MCF 10A (cell line): ENCODE data around the gene PPAT. TPM values are rescaled to one million over a fixed set of nuclear protein-coding genes. Genes with fewer than 3 reads are reported as not detected.
"Not testable (repeated sequence)": the region's sequence is repeated elsewhere in the genome, so short reads cannot be mapped to it uniquely, and the experiment has no call there.

ENCODE experiments used
- BruUV-seq: library from RNA; stranded (reverse); fragments of 400-500 nt; replicated peaks from 2 replicates; lab custom pipeline; 2021; lab: Mats Ljungman, UMichigan
- CTCF ChIA-PET: fragments of 300-600 bp; sonication (Branson Sonifier 250); formaldehyde crosslinking; extraction: SDS; loops from one replicate; lab custom pipeline; 2021; ENCODE audit warnings: antibody characterized with exemption, inconsistent platforms; lab: Yijun Ruan, JAX
- POLR2A ChIA-PET: fragments of 300-600, 350-650 bp; sonication (Branson Sonifier 250); formaldehyde crosslinking; extraction: SDS; loops from one replicate; lab custom pipeline; 2020; ENCODE audit warnings: antibody characterized with exemption, inconsistent platforms; lab: Yijun Ruan, JAX
- DNase-seq: peaks from one replicate; pipeline ENCODE4 v3.0.0-alpha.2; 2018; ENCODE audit not compliant: unreplicated experiment
- H3K27ac Mint-ChIP-seq: one replicate; pipeline ENCODE4 v1.8.0; 2022; ENCODE audit warnings: mild to moderate bottlenecking, low read depth, mixed read lengths; ENCODE audit not compliant: unreplicated experiment
- H3K27me3 Mint-ChIP-seq: one replicate; pipeline ENCODE4 v1.8.0; 2022; ENCODE audit warnings: mixed read lengths; ENCODE audit not compliant: insufficient read depth, unreplicated experiment
- H3K36me3 Mint-ChIP-seq: one replicate; pipeline ENCODE4 v1.8.0; 2022; ENCODE audit warnings: mild to moderate bottlenecking, moderate library complexity, mixed read lengths; ENCODE audit not compliant: insufficient read depth, unreplicated experiment
- H3K4me1 Mint-ChIP-seq: one replicate; pipeline ENCODE4 v1.8.0; 2022; ENCODE audit warnings: mixed read lengths; ENCODE audit not compliant: insufficient read depth, unreplicated experiment
- H3K4me3 Mint-ChIP-seq: one replicate; pipeline ENCODE4 v1.8.0; 2022; ENCODE audit warnings: mild to moderate bottlenecking, moderate library complexity, mixed read lengths; ENCODE audit not compliant: unreplicated experiment
- H3K9me3 Mint-ChIP-seq: one replicate; pipeline ENCODE4 v1.8.0; 2022; ENCODE audit warnings: mixed read lengths; ENCODE audit not compliant: unreplicated experiment
- CTCF ChIP-seq: fragments of 200-600 bp; IDR thresholded peaks from one replicate; pipeline ENCODE4 v1.8.0; 2022; ENCODE audit warnings: antibody characterized with exemption, mild to moderate bottlenecking; ENCODE audit not compliant: unreplicated experiment
- intact Hi-C: fragments of 100-400 bp; cut with micrococcal nuclease; formaldehyde crosslinking; loops from 2 replicates; pipeline ENCODE4 v1.14.1; 2022
- total RNA-seq: library from RNA; stranded (reverse); gene quantifications from 2 replicates; pipeline ENCODE4 v1.2.3, GENCODE V29; 2022

Gene PPAT
- total RNA-seq, 1 experiment from 2014 or later: 47.0 TPM

- BruUV-seq: no TSS peak
- intact Hi-C loops: no loop called here
- ChIA-PET CTCF (interaction anchor here (0.9 kb wide), 1 partner anchor 423 kb away, joined by 3 read pairs; the partner anchor contains the start of gene CEP135), POLR2A (no interaction called here)
- H3K27ac Mint-ChIP-seq: no peak overlapping the region
- no peaks in the 10 kb centered on the region for H3K9me3 Mint-ChIP-seq
- H3K36me3 Mint-ChIP-seq: peaks cover 11% of the 10 kb centered on the region
- H3K4me1 Mint-ChIP-seq: no peaks in the 10 kb centered on the region
- no peak for TF ChIP-seq CTCF
- H3K27me3 Mint-ChIP-seq: no peaks in the 10 kb centered on the region
- DNase-seq: no peak
- no peak overlapping the region for H3K4me3 Mint-ChIP-seq
These were observed 63.8 kb downstream of the PPAT start for GRCh38 chr4:56371426-56372220.

- no peak overlapping the region for H3K4me3 Mint-ChIP-seq
- ChIA-PET POLR2A (no interaction called here), CTCF (interaction anchor here (0.7 kb wide), 2 partner anchors 45 to 53 kb away, joined by 3 read pairs; no protein-coding TSS in a partner anchor)
- no TSS peak for BruUV-seq
- intact Hi-C loops: no loop called here
- peak overlapping the region; percentile 39 for H3K27ac Mint-ChIP-seq
- no peaks in the 10 kb centered on the region for H3K27me3 Mint-ChIP-seq
- H3K4me1 Mint-ChIP-seq: no peaks in the 10 kb centered on the region
- DNase-seq: no peak
- TF ChIP-seq CTCF: no peak
- peaks cover 5% of the 10 kb centered on the region for H3K36me3 Mint-ChIP-seq
- no peaks in the 10 kb centered on the region for H3K9me3 Mint-ChIP-seq
These were observed 65.0 kb downstream of the PPAT start for GRCh38 chr4:56370377-56370776.

GRCh38 chr4:56362981-56363380, 72.4 kb downstream of the PPAT start:
- H3K27ac Mint-ChIP-seq, DNase-seq, POLR2A ChIA-PET, H3K27me3 Mint-ChIP-seq, intact Hi-C loops, H3K4me1 Mint-ChIP-seq, H3K36me3 Mint-ChIP-seq, BruUV-seq, H3K9me3 Mint-ChIP-seq, H3K4me3 Mint-ChIP-seq: not testable (repeated sequence)
- CTCF ChIA-PET: interaction anchor here (0.7 kb wide), 1 partner anchor 486 kb away, joined by 3 read pairs; no protein-coding TSS in a partner anchor

- no peak for TF ChIP-seq CTCF
- no peak overlapping the region for H3K27ac Mint-ChIP-seq
- intact Hi-C loops: no loop called here
- H3K9me3 Mint-ChIP-seq: peaks cover 7% of the 10 kb centered on the region
- BruUV-seq: no TSS peak
- DNase-seq: peak; percentile 13
- ChIA-PET CTCF (interaction anchor here (0.5 kb wide), 1 partner anchor 217 kb away, joined by 3 read pairs; no protein-coding TSS in a partner anchor), POLR2A (interaction anchor here (0.6 to 0.9 kb wide), 2 partner anchors 9 to 27 kb away, joined by 3 read pairs; partner anchors contain the start of gene AASDH)
- H3K36me3 Mint-ChIP-seq: peaks cover 10% of the 10 kb centered on the region
- no peak overlapping the region for H3K4me3 Mint-ChIP-seq
- H3K27me3 Mint-ChIP-seq: no peaks in the 10 kb centered on the region
- H3K4me1 Mint-ChIP-seq: no peaks in the 10 kb centered on the region
These were observed 75.3 kb downstream of the PPAT start for GRCh38 chr4:56360071-56360470.
